ENCODE data around the gene CREB5.
"Not testable (repeated sequence)": the region's sequence is repeated elsewhere in the genome, so short reads cannot be mapped to it uniquely, and the experiment has no call there.

The CREB5 gene

DNA sequence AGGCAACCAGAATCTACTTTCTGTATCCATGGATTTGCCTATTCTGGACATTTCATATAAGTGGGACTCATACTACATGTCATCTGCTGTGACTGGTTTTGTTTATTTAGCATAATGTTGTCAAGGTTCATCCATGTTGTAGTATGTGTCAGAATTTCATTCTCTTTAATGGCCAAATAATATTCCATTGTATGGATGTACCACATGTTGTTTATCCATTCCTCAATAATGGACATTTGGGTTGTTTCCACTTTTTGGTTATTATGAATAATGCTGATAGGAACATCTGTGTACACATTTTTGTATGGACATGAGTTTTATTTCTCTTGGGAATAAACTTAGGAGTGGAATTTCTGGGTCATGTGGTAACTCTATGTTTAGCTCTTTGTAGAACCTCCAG is 133.7 kb downstream of the CREB5 start:
- Mint-ChIP-seq H3K27me3 (peaks cover 2% of the 10 kb centered on the region), H3K4me1 (ENCODE audit: low read depth) (no peaks in the 10 kb centered on the region), H3K27ac (no peak overlapping the region), H3K9me3 (ENCODE audit: low read depth) (peaks cover 8% of the 10 kb centered on the region), H3K36me3 (peaks cover 3% of the 10 kb centered on the region), H3K4me3 (no peak overlapping the region)

DNA sequence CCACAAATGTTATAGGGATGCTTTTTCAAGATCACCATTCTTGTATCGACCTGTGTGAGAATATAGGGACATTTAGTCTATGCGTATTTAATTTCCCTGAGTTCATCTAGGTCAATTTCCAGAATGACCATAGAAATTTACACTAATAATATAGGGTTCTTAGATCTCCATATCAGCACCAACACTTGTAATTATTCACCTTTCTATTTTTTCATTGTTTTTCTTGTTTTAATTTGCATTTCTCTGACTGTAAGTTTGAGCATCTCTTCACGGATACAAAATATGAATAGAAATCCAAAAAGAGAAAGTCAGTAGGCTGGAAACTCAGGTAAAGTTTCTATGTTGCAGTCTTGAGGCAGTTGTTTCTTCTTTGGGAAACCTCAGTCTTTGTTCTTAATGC is 134.8 kb downstream of the CREB5 start:
- Mint-ChIP-seq H3K4me3 (no peak overlapping the region), H3K27me3 (peaks cover 2% of the 10 kb centered on the region), H3K9me3 (ENCODE audit: low read depth) (peaks cover 8% of the 10 kb centered on the region), H3K4me1 (ENCODE audit: low read depth) (no peaks in the 10 kb centered on the region), H3K36me3 (peaks cover 3% of the 10 kb centered on the region), H3K27ac (no peak overlapping the region)

DNA sequence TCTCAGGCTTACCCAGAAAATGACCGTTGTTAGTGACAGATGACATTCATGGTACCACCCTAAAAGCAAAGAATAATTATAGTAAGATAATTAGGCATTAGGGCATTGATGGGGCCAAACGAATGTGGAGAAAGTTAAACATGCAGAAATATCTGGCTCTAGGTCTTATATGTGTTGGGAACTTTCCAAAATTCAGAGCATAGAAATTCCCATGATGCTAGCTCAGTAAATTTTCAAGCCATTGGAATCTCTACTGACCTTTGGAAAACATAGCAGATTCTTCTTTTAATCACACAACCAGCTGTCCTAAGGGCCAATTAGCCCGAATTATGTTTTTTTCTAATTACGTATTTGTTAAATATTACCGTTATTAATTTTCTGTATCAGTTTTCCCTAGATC is 136.1 kb downstream of the CREB5 start:
- Mint-ChIP-seq H3K36me3 (peaks cover 3% of the 10 kb centered on the region), H3K27ac (no peak overlapping the region), H3K4me3 (no peak overlapping the region), H3K27me3 (peaks cover 2% of the 10 kb centered on the region), H3K9me3 (ENCODE audit: low read depth) (peaks cover 8% of the 10 kb centered on the region), H3K4me1 (ENCODE audit: low read depth) (no peaks in the 10 kb centered on the region)

DNA sequence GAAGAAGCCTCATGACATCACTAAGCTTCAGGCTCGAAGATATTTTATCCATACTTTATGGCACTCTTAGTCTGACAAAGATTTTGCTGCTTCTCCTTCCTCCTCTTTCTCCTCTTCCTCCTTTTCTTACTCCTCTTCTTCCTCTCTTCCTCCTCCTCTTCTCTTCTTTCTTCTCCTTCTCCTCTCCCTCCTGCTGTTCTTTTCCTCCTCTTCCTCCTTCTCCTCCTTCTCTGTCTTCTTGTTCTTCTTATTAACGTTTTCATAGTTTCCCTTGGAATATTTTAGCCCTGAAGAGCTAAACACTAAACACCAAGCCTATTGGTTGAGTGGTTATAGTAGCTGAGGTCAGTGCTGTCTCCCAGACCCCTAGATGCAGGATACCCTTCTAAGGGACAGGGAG is 137.7 kb downstream of the CREB5 start:
- H3K4me3 Mint-ChIP-seq: no peak overlapping the region
- no peaks in the 10 kb centered on the region for H3K4me1 Mint-ChIP-seq (ENCODE audit: low read depth)
- H3K27me3 Mint-ChIP-seq: peaks cover 3% of the 10 kb centered on the region
- peaks cover 3% of the 10 kb centered on the region for H3K36me3 Mint-ChIP-seq
- H3K9me3 Mint-ChIP-seq (ENCODE audit: low read depth): peaks cover 8% of the 10 kb centered on the region
- H3K27ac Mint-ChIP-seq: no peak overlapping the region

DNA sequence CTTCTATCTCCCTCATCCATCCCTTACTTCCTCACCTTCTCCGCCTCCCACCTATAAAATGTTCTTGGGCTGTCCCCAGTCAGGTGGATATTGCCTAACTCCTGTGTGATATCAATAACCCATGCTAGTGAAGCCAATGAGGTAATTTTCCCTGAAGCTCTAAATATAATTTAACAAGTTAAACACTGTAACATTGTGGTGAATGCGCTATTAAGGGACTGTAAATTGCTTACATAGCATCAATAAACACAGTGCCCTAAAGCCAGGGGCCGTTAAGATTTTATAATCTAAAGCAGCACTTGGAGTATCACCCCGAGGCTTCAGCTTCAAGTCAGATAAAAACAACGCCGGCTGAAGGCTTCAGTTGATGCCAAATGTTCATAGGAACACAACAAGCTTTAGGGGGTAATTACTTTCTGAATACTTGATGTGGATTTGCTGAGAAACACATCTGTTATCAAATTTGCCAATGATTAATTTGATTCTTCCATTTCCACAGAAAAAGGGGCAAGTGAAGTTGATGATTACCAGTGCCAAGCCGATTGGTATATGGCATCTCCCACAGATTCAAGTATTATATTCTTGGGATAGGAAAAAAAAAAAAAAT is 138.4 kb downstream of the CREB5 start:
- peaks cover 3% of the 10 kb centered on the region for H3K36me3 Mint-ChIP-seq
- H3K4me3 Mint-ChIP-seq: no peak overlapping the region
- H3K4me1 Mint-ChIP-seq (ENCODE audit: low read depth): no peaks in the 10 kb centered on the region
- H3K27ac Mint-ChIP-seq: no peak overlapping the region
- peaks cover 8% of the 10 kb centered on the region for H3K9me3 Mint-ChIP-seq (ENCODE audit: low read depth)
- H3K27me3 Mint-ChIP-seq: peaks cover 3% of the 10 kb centered on the region

DNA sequence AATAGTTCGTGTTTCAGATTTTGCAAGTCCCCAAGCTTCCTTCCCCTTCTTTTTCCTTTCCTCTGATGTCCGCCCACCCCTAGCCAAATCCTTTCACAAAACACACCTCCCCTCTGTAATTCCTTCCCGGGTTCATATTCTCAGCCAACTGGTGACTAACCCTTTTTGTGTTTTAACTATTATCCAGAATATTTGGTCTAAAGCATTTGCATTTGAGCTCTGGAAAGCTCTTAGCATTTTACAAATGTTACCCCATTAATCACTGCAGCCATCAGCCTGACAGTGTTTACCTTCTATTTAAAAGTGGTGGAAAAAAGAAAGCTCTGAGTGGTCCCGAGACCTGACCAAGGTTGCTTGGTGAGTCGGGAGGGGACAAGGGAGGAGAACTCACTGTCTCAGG is 139.0 kb downstream of the CREB5 start:
- H3K36me3 Mint-ChIP-seq: peaks cover 3% of the 10 kb centered on the region
- H3K4me1 Mint-ChIP-seq (ENCODE audit: low read depth): no peaks in the 10 kb centered on the region
- H3K4me3 Mint-ChIP-seq: no peak overlapping the region
- no peak overlapping the region for H3K27ac Mint-ChIP-seq
- H3K9me3 Mint-ChIP-seq (ENCODE audit: low read depth): peaks cover 8% of the 10 kb centered on the region
- peaks cover 3% of the 10 kb centered on the region for H3K27me3 Mint-ChIP-seq

DNA sequence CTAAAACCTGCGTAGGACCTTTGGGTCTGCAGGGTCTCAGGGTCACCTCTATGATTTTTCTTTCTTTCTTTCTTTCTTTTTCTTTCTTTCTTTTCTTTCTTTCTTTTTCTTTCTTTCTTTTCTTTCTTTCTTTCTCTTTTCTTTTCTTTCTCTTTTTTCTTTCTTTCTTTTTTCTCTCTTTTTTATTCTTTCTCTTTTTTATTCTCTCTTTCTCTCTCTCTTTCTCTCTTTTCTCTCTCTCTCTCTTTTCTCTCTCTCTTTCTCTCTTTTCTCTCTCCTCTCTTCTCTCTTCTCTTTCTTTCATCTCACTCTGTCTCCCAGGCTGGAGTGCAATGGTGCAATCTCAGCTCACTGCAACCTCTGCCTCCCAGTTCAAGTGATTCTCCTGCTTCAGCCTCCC is 139.4 kb downstream of the CREB5 start:
- H3K27me3 Mint-ChIP-seq; H3K9me3 Mint-ChIP-seq (ENCODE audit: low read depth); H3K4me1 Mint-ChIP-seq (ENCODE audit: low read depth); H3K36me3 Mint-ChIP-seq; H3K4me3 Mint-ChIP-seq; H3K27ac Mint-ChIP-seq: not testable (repeated sequence)

DNA sequence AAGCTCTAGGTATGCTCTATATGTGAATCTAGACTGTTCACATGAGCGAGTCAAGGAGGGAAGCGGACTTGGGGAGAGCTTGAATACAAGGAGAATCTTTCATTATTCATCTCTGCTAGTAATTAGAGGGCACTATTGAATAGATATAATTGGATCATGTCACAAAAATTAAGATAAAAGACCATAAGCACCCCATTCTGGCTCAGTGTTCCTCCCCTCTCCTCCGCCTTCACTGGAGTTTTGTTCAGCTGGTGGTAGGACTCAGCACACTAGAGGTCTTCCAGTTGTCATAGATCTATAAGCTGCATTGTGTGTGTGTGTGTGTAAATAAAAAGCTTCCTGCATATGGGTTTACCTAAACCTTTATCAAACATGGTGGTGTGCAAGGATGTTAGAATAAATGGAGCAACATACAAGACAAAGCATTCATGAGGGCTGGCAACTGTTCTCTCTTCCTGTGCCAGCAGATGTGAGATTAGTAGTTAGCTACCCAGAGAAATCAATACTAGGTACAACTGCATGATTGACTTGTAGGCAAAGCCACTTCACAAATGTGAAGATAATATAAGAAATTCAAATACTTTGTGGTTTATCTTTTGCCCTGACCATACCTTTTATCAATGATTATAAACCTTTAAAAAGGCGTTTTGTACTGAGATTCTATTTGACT is 142.6 kb downstream of the CREB5 start:
- Mint-ChIP-seq H3K27ac (no peak overlapping the region), H3K9me3 (ENCODE audit: low read depth) (no peaks in the 10 kb centered on the region), H3K4me3 (no peak overlapping the region), H3K36me3 (no peaks in the 10 kb centered on the region), H3K4me1 (ENCODE audit: low read depth) (no peaks in the 10 kb centered on the region), H3K27me3 (peaks cover 4% of the 10 kb centered on the region)

DNA sequence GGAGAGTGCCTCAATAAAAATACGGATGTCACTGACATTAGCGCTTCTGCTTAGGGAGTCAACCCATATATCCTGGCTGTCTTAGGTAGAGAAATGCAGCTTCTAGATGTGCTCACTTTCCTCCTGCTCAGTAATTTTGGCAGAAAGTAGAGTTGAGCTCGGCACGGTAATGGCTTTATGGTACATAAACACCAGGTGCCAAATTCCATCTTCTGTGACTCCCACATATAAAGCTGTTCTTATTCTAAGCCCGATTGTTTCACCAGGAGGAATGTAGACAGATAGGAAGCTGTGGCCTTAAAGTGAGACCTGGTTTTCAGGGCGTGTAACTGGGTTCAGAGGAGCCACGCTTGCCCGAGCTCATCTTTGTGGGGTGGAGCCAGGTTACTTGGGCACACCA is 143.7 kb downstream of the CREB5 start:
- Mint-ChIP-seq H3K4me3 (no peak overlapping the region), H3K27me3 (peaks cover 2% of the 10 kb centered on the region), H3K9me3 (ENCODE audit: low read depth) (no peaks in the 10 kb centered on the region), H3K4me1 (ENCODE audit: low read depth) (no peaks in the 10 kb centered on the region), H3K36me3 (no peaks in the 10 kb centered on the region), H3K27ac (no peak overlapping the region)

DNA sequence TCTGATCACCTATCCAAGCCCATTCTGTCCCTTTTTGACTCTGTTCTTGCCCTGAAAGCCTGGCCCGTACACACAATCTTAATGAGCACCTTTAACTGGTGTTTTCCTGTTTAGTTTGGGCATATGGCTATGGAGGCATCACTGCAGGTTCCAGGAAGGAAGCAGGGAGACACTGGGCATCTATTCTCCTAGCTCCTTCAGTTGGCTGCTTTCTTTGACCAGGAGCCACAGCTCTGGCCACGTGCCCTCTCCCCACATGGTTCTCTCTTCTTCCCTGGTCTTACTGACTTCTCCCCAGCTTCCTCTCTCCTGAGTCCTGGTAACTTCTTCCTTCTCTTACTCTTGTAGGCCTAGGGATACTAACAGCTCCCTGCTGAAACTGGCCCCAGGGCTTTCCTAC is 144.4 kb downstream of the CREB5 start:
- no peaks in the 10 kb centered on the region for H3K4me1 Mint-ChIP-seq (ENCODE audit: low read depth)
- H3K27ac Mint-ChIP-seq: no peak overlapping the region
- H3K4me3 Mint-ChIP-seq: no peak overlapping the region
- peaks cover 2% of the 10 kb centered on the region for H3K27me3 Mint-ChIP-seq
- H3K9me3 Mint-ChIP-seq (ENCODE audit: low read depth): no peaks in the 10 kb centered on the region
- no peaks in the 10 kb centered on the region for H3K36me3 Mint-ChIP-seq

DNA sequence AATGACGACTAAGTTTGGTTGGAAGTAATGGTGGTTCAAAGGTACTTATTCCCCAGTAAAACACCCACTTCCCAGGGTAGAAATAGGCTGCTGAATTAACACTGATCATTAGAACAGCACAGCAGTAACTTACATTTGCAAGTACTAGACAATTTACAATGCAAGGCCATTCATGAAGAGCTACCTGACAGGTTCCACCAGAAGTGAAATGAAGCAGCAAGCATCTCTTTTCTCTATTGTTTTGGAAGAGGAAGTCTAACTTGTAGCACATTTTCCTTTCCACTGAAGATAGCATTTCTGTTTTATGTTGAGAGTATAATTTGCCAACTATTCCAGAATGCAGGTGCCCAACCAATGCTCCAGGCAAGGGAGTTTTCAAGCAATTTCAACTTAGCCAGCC is 145.9 kb downstream of the CREB5 start:
- H3K4me1 Mint-ChIP-seq (ENCODE audit: low read depth): no peaks in the 10 kb centered on the region
- H3K27ac Mint-ChIP-seq: no peak overlapping the region
- peaks cover 2% of the 10 kb centered on the region for H3K27me3 Mint-ChIP-seq
- H3K9me3 Mint-ChIP-seq (ENCODE audit: low read depth): no peaks in the 10 kb centered on the region
- H3K4me3 Mint-ChIP-seq: no peak overlapping the region
- no peaks in the 10 kb centered on the region for H3K36me3 Mint-ChIP-seq

DNA sequence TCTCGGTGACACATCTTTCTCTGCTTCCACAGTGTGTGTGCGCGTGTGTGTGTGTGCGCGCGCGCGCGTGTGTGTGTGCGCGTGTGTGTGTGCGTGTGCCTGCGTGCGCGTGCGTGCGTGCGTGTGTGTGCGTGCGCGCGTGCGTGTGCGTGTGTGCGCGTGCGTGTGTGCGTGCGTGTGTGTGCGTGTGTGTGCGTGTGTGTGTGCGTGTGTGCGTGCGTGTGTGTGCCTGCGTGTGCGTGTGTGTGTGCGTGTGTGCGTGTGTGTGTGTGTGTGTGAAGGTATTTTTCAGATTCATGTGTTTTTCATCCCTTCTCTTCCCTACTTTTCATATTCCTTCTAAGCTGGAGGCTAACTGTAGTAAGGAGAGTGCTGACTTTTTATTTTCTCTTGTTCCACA is 148.4 kb downstream of the CREB5 start:
- Mint-ChIP-seq H3K27me3 (peaks cover 1% of the 10 kb centered on the region), H3K4me1 (ENCODE audit: low read depth) (no peaks in the 10 kb centered on the region), H3K27ac (no peak overlapping the region), H3K9me3 (ENCODE audit: low read depth) (no peaks in the 10 kb centered on the region), H3K4me3 (no peak overlapping the region), H3K36me3 (no peaks in the 10 kb centered on the region)

DNA sequence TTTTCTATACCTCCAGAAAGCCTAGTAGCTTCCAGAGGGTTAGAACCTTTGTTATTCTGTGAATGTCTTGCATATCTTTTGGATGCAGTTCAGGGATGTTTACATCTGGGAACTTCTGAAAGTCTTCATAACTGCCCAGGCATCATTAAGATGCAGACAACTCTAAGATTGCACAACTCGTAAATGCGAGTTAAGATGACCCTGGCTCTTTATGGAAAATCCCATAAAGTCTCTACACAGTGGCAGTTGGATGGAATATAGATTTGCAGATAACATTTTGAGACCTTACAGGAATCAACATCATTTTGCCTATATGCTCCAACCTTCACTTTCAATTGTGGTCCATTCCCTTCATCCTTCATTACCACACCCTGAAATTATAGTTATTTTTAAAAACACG is 151.7 kb downstream of the CREB5 start:
- H3K27ac Mint-ChIP-seq: no peak overlapping the region
- H3K4me1 Mint-ChIP-seq (ENCODE audit: low read depth): peaks cover 4% of the 10 kb centered on the region
- no peaks in the 10 kb centered on the region for H3K36me3 Mint-ChIP-seq
- no peaks in the 10 kb centered on the region for H3K27me3 Mint-ChIP-seq
- H3K4me3 Mint-ChIP-seq: no peak overlapping the region
- H3K9me3 Mint-ChIP-seq (ENCODE audit: low read depth): no peaks in the 10 kb centered on the region

DNA sequence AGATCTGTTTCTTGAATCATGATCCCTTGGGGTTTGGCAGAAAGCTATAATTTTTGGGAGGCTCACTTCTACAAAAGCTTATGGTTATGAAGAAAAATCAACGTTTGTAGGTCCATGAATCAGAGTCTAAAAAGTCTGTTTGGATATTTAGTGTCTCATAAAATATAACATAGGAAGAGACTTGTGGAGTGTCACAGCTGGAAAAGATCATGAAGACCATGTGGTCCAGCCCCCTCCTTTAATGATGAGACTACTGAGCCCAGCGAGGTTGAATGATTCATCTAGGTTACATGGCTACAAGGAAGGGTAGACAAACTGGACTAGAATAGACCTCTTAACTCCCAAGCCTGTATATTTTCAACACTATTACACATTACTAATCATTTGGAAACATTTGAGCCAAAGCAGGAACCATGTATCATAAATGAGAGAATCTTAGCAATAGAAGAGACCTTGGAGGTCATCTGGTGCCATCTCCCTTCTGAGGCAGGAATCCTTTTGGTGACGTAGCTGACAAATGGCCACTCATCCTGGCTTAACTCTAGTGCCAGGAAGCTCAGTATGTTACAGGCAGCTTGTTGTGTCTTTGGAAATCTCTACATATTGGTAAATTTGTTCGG is 152.5 kb downstream of the CREB5 start:
- Mint-ChIP-seq H3K27ac (no peak overlapping the region), H3K9me3 (ENCODE audit: low read depth) (no peaks in the 10 kb centered on the region), H3K4me1 (ENCODE audit: low read depth) (peaks cover 4% of the 10 kb centered on the region), H3K36me3 (no peaks in the 10 kb centered on the region), H3K27me3 (no peaks in the 10 kb centered on the region), H3K4me3 (no peak overlapping the region)

DNA sequence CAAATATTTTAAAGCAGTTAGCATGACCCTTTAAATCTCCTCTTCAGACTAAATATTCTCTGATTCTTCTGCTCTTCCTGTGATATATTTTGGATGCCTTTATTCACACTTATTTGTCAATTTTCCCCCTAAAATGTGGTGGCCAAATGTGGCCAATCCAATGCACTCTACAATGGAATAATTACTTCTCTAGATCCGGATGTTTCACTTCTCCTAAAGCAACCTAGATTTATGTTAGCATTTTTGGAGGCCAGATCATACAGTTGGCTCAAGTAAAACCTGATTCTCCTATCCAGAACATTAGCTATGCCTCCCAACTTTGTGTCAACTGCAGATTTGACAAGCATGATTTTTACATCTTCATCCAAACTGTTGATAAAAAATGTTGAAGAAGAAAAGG is 153.7 kb downstream of the CREB5 start:
- H3K27ac Mint-ChIP-seq: no peak overlapping the region
- H3K27me3 Mint-ChIP-seq: peaks cover 3% of the 10 kb centered on the region
- H3K4me1 Mint-ChIP-seq (ENCODE audit: low read depth): peaks cover 4% of the 10 kb centered on the region
- no peak overlapping the region for H3K4me3 Mint-ChIP-seq
- H3K36me3 Mint-ChIP-seq: no peaks in the 10 kb centered on the region
- H3K9me3 Mint-ChIP-seq (ENCODE audit: low read depth): no peaks in the 10 kb centered on the region

Measured in activated naive CD8-positive, alpha-beta T cell (primary cell).